Upper lobe of left lung (tissue), 6 donors: ENCODE data around the gene HCN3. TPM values are rescaled to one million over a fixed set of nuclear protein-coding genes. Genes with fewer than 3 reads are reported as not detected.

Source experiments
- ATAC-seq, 2 donors: fragments of 200-7000 bp; cut with Tn5 transposase; one replicate each; pipeline ENCODE4 v1.9.1; 2022; ENCODE audit warnings: mild to moderate bottlenecking in 2 of 2, moderate library complexity in 2 of 2; ENCODE audit not compliant: low FRiP score in 2 of 2
- DNase-seq, 2 donors: peaks; one replicate each; pipeline ENCODE4 v3.0.0-alpha.2; 2019 to 2020
- H3K27ac ChIP-seq, 4 donors: fragments of 200-600 bp; sonication (generic); one replicate each; pipeline ENCODE4 v1.5.1; 2016 to 2019
- H3K27me3 ChIP-seq, 4 donors: fragments of 200-600 bp; sonication (generic); one replicate each; pipeline ENCODE4 v1.5.1; 2017 to 2019
- H3K36me3 ChIP-seq, 4 donors: fragments of 200-600 bp; sonication (generic); one replicate each; pipeline ENCODE4 v1.5.1; 2016 to 2019
- H3K4me1 ChIP-seq, 4 donors: fragments of 200-600 bp; sonication (generic); one replicate each; pipeline ENCODE4 v1.5.1; 2018 to 2019
- H3K4me3 ChIP-seq, 4 donors: fragments of 200-600 bp; sonication (generic); one replicate each; pipeline ENCODE4 v1.5.1; 2017 to 2019; ENCODE audit warnings: mild to moderate bottlenecking in 2 of 4, moderate library complexity in 1 of 4
- H3K9me3 ChIP-seq, 4 donors: fragments of 200-600 bp; sonication (generic); one replicate each; pipeline ENCODE4 v1.5.1; 2018 to 2019
- EP300 ChIP-seq, 4 donors: sonication (generic); formaldehyde crosslinking; IDR thresholded peaks; one replicate each; pipeline ENCODE4 v1.5.1; 2017; ENCODE audit warnings: antibody characterized with exemption in 4 of 4, control low read depth in 2 of 4
- POLR2A ChIP-seq, 4 donors: fragments of 450-650 bp; IDR thresholded peaks; one replicate each; pipeline ENCODE4 v1.5.1; 2016 to 2017; ENCODE audit warnings: antibody characterized with exemption in 4 of 4, mild to moderate bottlenecking in 2 of 4
- POLR2AphosphoS5 ChIP-seq, 2 donors: sonication (generic); formaldehyde crosslinking; IDR thresholded peaks; one replicate each; pipeline ENCODE4 v1.5.1; 2017; ENCODE audit warnings: antibody characterized with exemption in 2 of 2
- WGBS, 2 donors: methylation state at CpG; one replicate each; pipeline ENCODE4 v1.1.5; 2017 to 2018; 5-methylcytosine and 5-hydroxymethylcytosine counted together
- total RNA-seq, 6 donors: library from RNA; depleted of rRNA in 4 of 6; stranded (reverse); fragments of >200 nt in 4 of 6; gene quantifications; one replicate each; pipeline versions ENCODE4 v1.1.0 to v1.2.1, GENCODE V29; 2016 to 2021
- TF ChIP-seq, protein P1 (sequence below), 6 experiments: fragments of 450-650 bp in 4 of 6; fragments of 200-600 bp in 2 of 6; sonication (generic) in 2 of 6; IDR thresholded peaks; one replicate each; pipeline ENCODE4 v1.5.1; 2016 to 2019; ENCODE audit warnings: antibody characterized with exemption in 6 of 6
- donor health status: DM: no; HTN: no; CAD: no; lungs with moderate emphysema.
- donor health status: DM: no; HTN: yes; CAD: no; lungs with severe emphysema.

The HCN3 gene
- total RNA-seq, 6 donors from 2014 or later, result 1.1 to 6.3 (median 2.6) TPM

DNA sequence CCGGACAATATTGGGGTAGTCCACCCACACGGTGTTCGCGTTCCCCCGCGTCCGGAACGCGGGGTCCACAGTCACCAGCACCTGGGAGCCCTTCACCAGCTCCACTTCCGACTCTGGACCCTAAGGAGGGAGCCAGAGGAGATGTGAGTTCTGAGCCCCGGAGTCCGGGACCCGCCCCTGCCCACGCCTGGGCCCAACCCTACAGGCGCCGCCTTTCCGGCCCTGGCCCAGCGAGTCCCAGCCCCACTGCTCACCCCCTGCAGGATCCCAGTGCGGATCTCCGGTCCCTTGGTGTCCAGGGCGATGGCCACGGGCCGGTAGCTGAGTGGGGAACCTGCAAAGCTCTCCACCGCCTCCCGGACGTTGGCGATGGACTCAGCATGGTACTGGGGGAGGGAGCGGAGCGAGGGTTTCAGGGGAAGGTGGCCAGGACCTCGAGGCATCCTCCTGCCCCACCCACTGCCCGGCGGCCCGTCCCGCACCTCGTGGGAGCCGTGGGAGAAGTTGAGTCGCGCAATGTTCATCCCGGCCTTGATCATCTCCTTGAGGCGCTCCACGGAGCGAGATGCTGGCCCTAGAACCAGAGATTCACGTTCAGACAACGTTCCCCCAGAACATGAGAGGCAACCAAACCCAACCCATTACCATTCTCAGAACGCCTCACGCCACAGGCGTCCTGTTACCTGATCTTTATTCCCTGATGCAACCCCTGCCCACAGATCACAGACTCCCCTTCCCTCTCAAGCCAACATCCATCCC, 18.1 kb downstream of the HCN3 start:
- Histone ChIP-seq H3K4me1 (peaks cover 0 to 10% (median 7%) of the 10 kb centered on the region in 4 donors), H3K36me3 (no peaks in the 10 kb centered on the region), H3K9me3 (no peaks in the 10 kb centered on the region), H3K27me3 (peaks cover 0 to 15% (median 7%) of the 10 kb centered on the region in 4 donors), H3K4me3 (no peak overlapping the region), H3K27ac (no peak overlapping the region)
- 20 to 26% methylated on average over 17 to 30 of the region's 47 CpGs for WGBS, 2 donors
- ATAC-seq, result peak in 1 of 2 donors; percentile 57
- peak in 1 of 2 donors; percentile 82 for DNase-seq
- TF ChIP-seq POLR2AphosphoS5 (IDR thresholded peaks at IDR 0.05), result no peak
- TF ChIP-seq, protein P1, sequence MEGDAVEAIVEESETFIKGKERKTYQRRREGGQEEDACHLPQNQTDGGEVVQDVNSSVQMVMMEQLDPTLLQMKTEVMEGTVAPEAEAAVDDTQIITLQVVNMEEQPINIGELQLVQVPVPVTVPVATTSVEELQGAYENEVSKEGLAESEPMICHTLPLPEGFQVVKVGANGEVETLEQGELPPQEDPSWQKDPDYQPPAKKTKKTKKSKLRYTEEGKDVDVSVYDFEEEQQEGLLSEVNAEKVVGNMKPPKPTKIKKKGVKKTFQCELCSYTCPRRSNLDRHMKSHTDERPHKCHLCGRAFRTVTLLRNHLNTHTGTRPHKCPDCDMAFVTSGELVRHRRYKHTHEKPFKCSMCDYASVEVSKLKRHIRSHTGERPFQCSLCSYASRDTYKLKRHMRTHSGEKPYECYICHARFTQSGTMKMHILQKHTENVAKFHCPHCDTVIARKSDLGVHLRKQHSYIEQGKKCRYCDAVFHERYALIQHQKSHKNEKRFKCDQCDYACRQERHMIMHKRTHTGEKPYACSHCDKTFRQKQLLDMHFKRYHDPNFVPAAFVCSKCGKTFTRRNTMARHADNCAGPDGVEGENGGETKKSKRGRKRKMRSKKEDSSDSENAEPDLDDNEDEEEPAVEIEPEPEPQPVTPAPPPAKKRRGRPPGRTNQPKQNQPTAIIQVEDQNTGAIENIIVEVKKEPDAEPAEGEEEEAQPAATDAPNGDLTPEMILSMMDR (IDR thresholded peaks at IDR 0.05), result no peak
- no peak for TF ChIP-seq EP300 (IDR thresholded peaks at IDR 0.05)
- no peak for TF ChIP-seq POLR2A (IDR thresholded peaks at IDR 0.05)

DNA sequence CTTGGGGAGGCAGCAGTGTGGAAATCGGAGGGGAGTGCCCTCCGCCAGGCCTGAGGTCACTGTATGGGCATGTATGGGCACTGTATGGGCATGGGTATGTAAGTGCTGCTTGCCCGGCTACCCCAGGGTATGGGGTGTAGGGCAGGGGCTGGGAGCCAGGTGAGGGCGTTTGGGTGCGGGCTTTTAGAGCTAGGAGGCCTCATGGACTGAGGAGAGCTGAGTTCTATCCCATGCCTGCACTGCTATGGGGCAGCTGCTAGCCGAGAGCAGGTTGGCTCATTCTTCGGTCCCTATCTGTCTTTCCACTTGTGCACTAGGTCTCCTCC, 18.6 kb downstream of the HCN3 start:
- Histone ChIP-seq H3K27me3 (peaks cover 0 to 15% (median 7%) of the 10 kb centered on the region in 4 donors), H3K9me3 (no peaks in the 10 kb centered on the region), H3K27ac (no peak overlapping the region), H3K4me3 (no peak overlapping the region), H3K36me3 (no peaks in the 10 kb centered on the region), H3K4me1 (peaks cover 0 to 10% (median 7%) of the 10 kb centered on the region in 4 donors)
- 75 to 85% methylated on average over 6 to 7 of the region's 7 CpGs for WGBS, 2 donors
- TF ChIP-seq EP300 (IDR thresholded peaks at IDR 0.05), result no peak
- TF ChIP-seq, protein P1 (IDR thresholded peaks at IDR 0.05), result no peak
- no peak for TF ChIP-seq POLR2AphosphoS5 (IDR thresholded peaks at IDR 0.05)
- no peak for TF ChIP-seq POLR2A (IDR thresholded peaks at IDR 0.05)
- ATAC-seq, result peak in 1 of 2 donors; percentile 24
- DNase-seq, result peak in 1 of 2 donors; percentile 32

DNA sequence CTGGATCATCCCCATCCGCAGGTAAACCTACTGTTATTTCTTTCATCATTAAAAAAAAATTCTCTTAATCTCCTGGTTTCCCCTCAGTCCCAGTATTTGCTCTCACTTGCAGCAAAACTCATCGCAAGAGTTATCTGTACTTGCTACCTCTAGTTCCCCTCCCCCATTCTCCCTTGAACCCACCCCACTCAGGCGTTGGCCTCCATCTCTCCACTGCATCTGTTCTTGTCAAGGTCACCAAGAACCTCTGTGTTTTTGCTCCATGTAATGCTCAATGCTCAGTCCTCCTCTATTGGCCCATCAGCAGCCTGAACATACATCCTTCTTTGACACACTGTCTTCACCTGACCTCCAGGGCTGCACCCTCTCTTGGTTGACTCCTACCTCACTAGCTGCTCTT, 19.4 kb downstream of the HCN3 start:
- Histone ChIP-seq H3K27me3 (peaks cover 0 to 15% (median 7%) of the 10 kb centered on the region in 4 donors), H3K36me3 (no peaks in the 10 kb centered on the region), H3K9me3 (no peaks in the 10 kb centered on the region), H3K4me3 (no peak overlapping the region), H3K27ac (no peak overlapping the region), H3K4me1 (peaks cover 0 to 10% (median 7%) of the 10 kb centered on the region in 4 donors)
- WGBS, 2 donors, result 84 to 89% methylated on average over 3 of the region's 3 CpGs
- ATAC-seq (no peak), DNase-seq (no peak)
- TF ChIP-seq EP300 (IDR thresholded peaks at IDR 0.05), result no peak

DNA sequence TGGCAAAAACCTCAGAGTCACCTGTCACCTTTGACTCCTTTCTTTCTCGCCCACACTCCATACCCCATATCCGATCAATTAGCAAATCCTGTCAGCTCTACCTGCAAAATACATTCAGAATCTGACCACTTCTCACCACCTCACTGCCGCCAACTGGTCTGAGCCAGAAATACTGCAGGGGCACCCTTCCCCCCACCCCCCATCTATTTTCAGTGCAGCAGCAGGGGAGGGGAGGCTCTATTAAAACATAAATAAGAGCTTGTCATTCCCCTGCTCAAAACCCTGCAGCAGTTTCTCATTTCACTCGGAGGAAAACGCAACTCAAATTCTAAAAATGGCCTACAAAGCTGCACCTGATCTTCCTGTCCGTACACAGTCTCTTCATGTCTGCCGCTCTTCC, 20.1 kb downstream of the HCN3 start:
- Histone ChIP-seq H3K36me3 (no peaks in the 10 kb centered on the region), H3K4me1 (peaks cover 0 to 10% (median 7%) of the 10 kb centered on the region in 4 donors), H3K4me3 (no peak overlapping the region), H3K27ac (no peak overlapping the region), H3K9me3 (no peaks in the 10 kb centered on the region), H3K27me3 (peaks cover 0 to 15% (median 7%) of the 10 kb centered on the region in 4 donors)
- TF ChIP-seq POLR2AphosphoS5 (IDR thresholded peaks at IDR 0.05) (no peak), EP300 (IDR thresholded peaks at IDR 0.05) (no peak), POLR2A (IDR thresholded peaks at IDR 0.05) (no peak)
- TF ChIP-seq, protein P1 (IDR thresholded peaks at IDR 0.05), result no peak
- WGBS, 2 donors, result 70 to 77% methylated on average over 7 of the region's 7 CpGs
- DNase-seq (no peak), ATAC-seq (no peak)

DNA sequence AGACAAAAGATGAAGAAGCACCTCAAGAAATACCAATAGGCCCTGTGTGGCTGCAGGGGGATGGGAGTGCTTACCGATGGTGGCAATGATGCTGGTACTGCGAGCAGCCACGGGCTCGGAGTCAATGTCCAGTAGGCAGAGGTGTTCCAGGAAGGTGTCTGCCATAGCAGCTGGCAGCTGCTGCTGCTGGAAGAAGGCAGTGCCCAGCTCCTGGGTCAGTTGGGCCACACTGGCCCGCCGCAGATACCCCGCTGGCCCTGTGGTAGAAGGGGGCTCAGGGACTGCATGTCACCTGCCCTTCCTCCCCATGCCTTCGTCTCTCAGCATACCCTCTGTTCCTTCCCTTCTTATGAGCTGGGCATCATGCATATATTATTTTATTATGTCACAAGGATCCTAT, 22.8 kb downstream of the HCN3 start:
- no peak for TF ChIP-seq POLR2A (IDR thresholded peaks at IDR 0.05)
- TF ChIP-seq, protein P1 (IDR thresholded peaks at IDR 0.05), result no peak
- TF ChIP-seq EP300 (IDR thresholded peaks at IDR 0.05), result no peak
- TF ChIP-seq POLR2AphosphoS5 (IDR thresholded peaks at IDR 0.05), result no peak
- Histone ChIP-seq H3K4me3 (no peak overlapping the region), H3K27me3 (peaks cover 0 to 9% (median 4%) of the 10 kb centered on the region in 4 donors), H3K36me3 (no peaks in the 10 kb centered on the region), H3K4me1 (peaks cover 0 to 6% (median 6%) of the 10 kb centered on the region in 4 donors), H3K27ac (no peak overlapping the region), H3K9me3 (no peaks in the 10 kb centered on the region)
- WGBS, 2 donors, result 89 to 92% methylated on average over 8 of the region's 8 CpGs
- no peak for ATAC-seq
- DNase-seq, result peak in 1 of 2 donors; percentile 55
